Heart right ventricle (tissue), 16 donors: ENCODE data around the gene CAVIN2. TPM values are rescaled to one million over a fixed set of nuclear protein-coding genes. Genes with fewer than 3 reads are reported as not detected.
A peak's percentile ranks its signal among the peaks of the same experiment; 100 is the strongest.

Source experiments
- ATAC-seq, 8 donors: fragments of 200-7000 bp; cut with Tn5 transposase; one replicate each; pipeline ENCODE4 v1.9.1; 2020; ENCODE audit warnings: mild to moderate bottlenecking in 8 of 8, moderate library complexity in 8 of 8, moderate number of reproducible peaks in 1 of 8
- DNase-seq, 2 donors: peaks; one replicate each; pipeline ENCODE4 v3.0.0-alpha.2; 2020
- H3K27ac ChIP-seq, 10 donors: fragments of 200-600 bp; sonication (generic) in 2 of 10; one replicate each; pipeline versions ENCODE4 v1.5.0 to v1.8.0; 2020 to 2022; ENCODE audit warnings: mild to moderate bottlenecking in 3 of 10
- H3K27me3 ChIP-seq, 7 donors: fragments of 200-600 bp; one replicate each; pipeline ENCODE4 v1.8.0; 2021 to 2022; ENCODE audit warnings: mild to moderate bottlenecking in 2 of 7
- H3K36me3 ChIP-seq, 9 donors: fragments of 200-600 bp; sonication (generic) in 1 of 9; one replicate each; pipeline versions ENCODE4 v1.5.0 to v1.8.0; 2020 to 2022; ENCODE audit warnings: mild to moderate bottlenecking in 2 of 9
- H3K4me1 ChIP-seq, 9 donors: fragments of 200-600 bp; sonication (generic) in 1 of 9; one replicate each; pipeline versions ENCODE4 v1.5.0 to v1.8.0; 2020 to 2022; ENCODE audit warnings: mild to moderate bottlenecking in 4 of 9
- H3K4me3 ChIP-seq, 10 donors: fragments of 200-600 bp; sonication (generic) in 2 of 10; one replicate each; pipeline versions ENCODE4 v1.5.0 to v1.8.0; 2020 to 2022; ENCODE audit warnings: mild to moderate bottlenecking in 7 of 10, moderate library complexity in 2 of 10
- H3K9me3 ChIP-seq, 11 donors: fragments of 200-600 bp in 10 of 11; sonication (generic) in 2 of 11; one replicate each; pipeline versions ENCODE4 v1.5.0 to v1.8.0; 2013 to 2022; ENCODE audit warnings: mild to moderate bottlenecking in 2 of 11, control low read depth in 1 of 11, moderate library complexity in 1 of 11
- CTCF ChIP-seq, 9 donors: fragments of 200-600 bp; sonication (generic) in 2 of 9; IDR thresholded peaks; one replicate each; pipeline versions ENCODE4 v1.5.0 to v1.8.0; 2021 to 2022; ENCODE audit warnings: antibody characterized with exemption in 9 of 9, mild to moderate bottlenecking in 5 of 9, moderate library complexity in 1 of 9
- WGBS, 2 donors: extraction: QIAGEN DNeasy Blood & Tissue Kit; methylation state at CpG; one replicate each; pipeline ENCODE4 v1.1.7; 2013; ENCODE audit warnings: inconsistent platforms in 1 of 2; 5-methylcytosine and 5-hydroxymethylcytosine counted together
- intact Hi-C, 10 donors: fragments of 100-400 bp; cut with DNase I; formaldehyde crosslinking; loops; one replicate each; pipeline versions ENCODE4 v1.11.1 to v1.14.2; 2022
- polyA plus RNA-seq, 2 donors: library from polyadenylated mRNA; stranded (reverse); fragments of 200-250 nt; gene quantifications; one replicate each; pipeline ENCODE4 v1.2.3, GENCODE V29; 2013
- total RNA-seq, 10 donors: library from RNA; stranded (reverse); fragmentation: NEBNext Ultra II Directional in 3 of 10; extraction: Animal tissue kit (Norgen Biotek cat#: 25700) in 3 of 10; gene quantifications; one replicate each; pipeline versions ENCODE4 v1.2.1 to v1.2.4, GENCODE V29; 2021 to 2023
- donor health status: Arrhythmogenic right ventricular cardiomyopathy.
- donor health status: ischemic (EF 13 %, LVEDD 7.1; RV severe dilation, severe dysfunction).
- donor health status: healthy with polysubstance abuse.
- donor health status: DM: no; HTN: yes; CAD: no.
- donor health status: DM: no; HTN: no; CAD: no.
- donor health status: ischemic (EF 25% LVEDD 6.9; RV normal size, moderate dysfunction).
- donor health status: ischemic (EF 25% LVEDD 5.7; RV mildly dilated, moderate dysfunction).
- donor health status: healthy.
- donor health status: DM: yes; HTN: yes; CAD: no.
- donor health status: Ischemic cardiomyopathy.
- donor health status: ischemic (EF 35%, LVEDD 5.7; RV mildly dilated, moderate dysfunction).
- donor health status: nonischemic (EF 11% LVEDD 7.7; RV severe dilation, severe dysfunction).
- donor health status: DM: yes; HTN: yes; CAD: no.
- donor health status: PGD.
- donor health status: ischemic (EF 29% LVEDD 5.4; RV normal size, mild dysfunction).
- donor health status: nonischemic (EF 23%, LVEDD 6.1; RV moderate dilation, normal function).

Gene CAVIN2
- total and polyA plus RNA-seq, 12 donors: 31.5 to 126 (median 91.3) TPM

GRCh38 chr2:191860760-191861466 lies 14.0 kb upstream of the CAVIN2 start:
- intact Hi-C loops: no loop called here
- no peak for TF ChIP-seq CTCF (IDR thresholded peaks at IDR 0.05)
- Histone ChIP-seq H3K4me3 (no peak overlapping the region), H3K36me3 (no peaks in the 10 kb centered on the region), H3K4me1 (peaks cover 2 to 47% (median 31%) of the 10 kb centered on the region in 9 donors), H3K9me3 (peaks cover 0 to 12% (median 0%) of the 10 kb centered on the region in 11 donors), H3K27me3 (no peaks in the 10 kb centered on the region), H3K27ac (peak overlapping the region in 7 of 10 donors; percentile 35 to 88 (median 50))
- 88 to 95% methylated on average over 1 of the region's 1 CpG for WGBS, 2 donors
- no peak for DNase-seq
- ATAC-seq: no peak

- Histone ChIP-seq H3K9me3 (peaks cover 0 to 12% (median 0%) of the 10 kb centered on the region in 11 donors), H3K27me3 (no peaks in the 10 kb centered on the region), H3K4me1 (peaks cover 4 to 46% (median 23%) of the 10 kb centered on the region in 9 donors), H3K4me3 (no peak overlapping the region), H3K27ac (no peak overlapping the region), H3K36me3 (no peaks in the 10 kb centered on the region)
- intact Hi-C loops: no loop called here
- no peak for TF ChIP-seq CTCF (IDR thresholded peaks at IDR 0.05)
- no peak for ATAC-seq
- 94 to 100% methylated on average over 1 of the region's 1 CpG for WGBS, 2 donors
- no peak for DNase-seq
Observed at GRCh38 chr2:191859681-191860080, 12.8 kb upstream of the CAVIN2 start.

DNA sequence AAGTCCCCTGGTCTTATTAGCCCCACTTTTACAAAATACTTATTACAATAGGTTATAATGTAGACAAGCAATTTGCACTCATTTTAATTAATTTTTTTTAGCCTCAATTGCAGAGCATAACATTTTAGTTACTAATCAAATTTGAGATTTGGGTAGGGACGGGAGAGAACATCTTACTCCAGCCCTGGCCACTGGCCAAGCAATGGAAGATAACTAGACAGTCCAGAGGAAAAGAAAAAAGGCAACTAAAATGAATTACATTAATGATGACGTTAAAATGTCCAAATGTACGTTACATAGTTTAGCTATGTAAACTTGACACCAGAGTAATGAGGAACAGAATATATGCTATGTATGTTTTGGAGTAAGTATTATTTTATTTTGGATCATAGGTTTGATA lies 11.0 kb upstream of the CAVIN2 start:
- H3K27ac ChIP-seq: peak overlapping the region in 1 of 10 donors; percentile 36
- TF ChIP-seq CTCF (IDR thresholded peaks at IDR 0.05): no peak
- no peaks in the 10 kb centered on the region for H3K27me3 ChIP-seq
- peaks cover 0 to 12% (median 0%) of the 10 kb centered on the region in 11 donors for H3K9me3 ChIP-seq
- intact Hi-C loops: no loop called here
- no peak for DNase-seq
- H3K4me3 ChIP-seq: no peak overlapping the region
- no peaks in the 10 kb centered on the region for H3K36me3 ChIP-seq
- no peak for ATAC-seq
- H3K4me1 ChIP-seq: peaks cover 10 to 46% (median 27%) of the 10 kb centered on the region in 9 donors
- 64 to 65% methylated on average over 3 of the region's 3 CpGs for WGBS, 2 donors

- Histone ChIP-seq H3K4me3 (no peak overlapping the region), H3K27ac (no peak overlapping the region), H3K9me3 (peaks cover 0 to 12% (median 0%) of the 10 kb centered on the region in 11 donors), H3K4me1 (peaks cover 9 to 45% (median 22%) of the 10 kb centered on the region in 9 donors), H3K27me3 (no peaks in the 10 kb centered on the region), H3K36me3 (no peaks in the 10 kb centered on the region)
- intact Hi-C loops: no loop called here
- WGBS, 2 donors: 60 to 70% methylated on average over 2 of the region's 2 CpGs
- ATAC-seq (peak in 1 of 8 donors; percentile 37), DNase-seq (no peak)
- TF ChIP-seq CTCF (IDR thresholded peaks at IDR 0.05): no peak
Observed at GRCh38 chr2:191857259-191857805, 10.4 kb upstream of the CAVIN2 start.
